Measurements from ENCODE around the gene MBP.
A peak's percentile ranks its signal among the peaks of the same experiment; 100 is the strongest.

GRCh38 chr18:76955524-76956170 lies 176.9 kb downstream of the MBP start:
- TF ChIP-seq EGR1 (IDR thresholded peaks at IDR 0.05) = no peak; the same call in 1 of the 2 replicates
- TF ChIP-seq, protein P1, sequence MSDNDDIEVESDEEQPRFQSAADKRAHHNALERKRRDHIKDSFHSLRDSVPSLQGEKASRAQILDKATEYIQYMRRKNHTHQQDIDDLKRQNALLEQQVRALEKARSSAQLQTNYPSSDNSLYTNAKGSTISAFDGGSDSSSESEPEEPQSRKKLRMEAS (IDR thresholded peaks at IDR 0.05) = peak; percentile 93
- peak; percentile 86 for TF ChIP-seq TCF12 (IDR thresholded peaks at IDR 0.05; ENCODE audit: low read depth)
- no peak for TF ChIP-seq TAF1 (IDR thresholded peaks at IDR 0.05; ENCODE audit: low read depth)
- TF ChIP-seq CREB1 (IDR thresholded peaks at IDR 0.05; ENCODE audit: low read depth) = no peak
- TF ChIP-seq YY1 (IDR thresholded peaks at IDR 0.05; ENCODE audit: low read depth) = no peak
- TF ChIP-seq RAD21 (IDR thresholded peaks at IDR 0.05; ENCODE audit: low read depth) = peak; percentile 42; the same call in 1 of the 2 replicates
- TF ChIP-seq NFIC (IDR thresholded peaks at IDR 0.05) = peak; percentile 97
- TF ChIP-seq REST (IDR thresholded peaks at IDR 0.05; ENCODE audit: low read depth) = no peak
- TF ChIP-seq EP300 (IDR thresholded peaks at IDR 0.05; ENCODE audit: borderline replicate concordance) = no peak; the same call in 1 of the 2 replicates
- no peak for TF ChIP-seq CEBPB (IDR thresholded peaks at IDR 0.05)
- peak; percentile 47; the same call in 1 of the 2 replicates for TF ChIP-seq TEAD4 (IDR thresholded peaks at IDR 0.05)
- no peak; the same call in 1 of the 2 replicates for TF ChIP-seq USF1 (IDR thresholded peaks at IDR 0.05)
